ENCODE data around the gene NLE1.
A peak's percentile ranks its signal among the peaks of the same experiment; 100 is the strongest.
"Not testable (repeated sequence)": the region's sequence is repeated elsewhere in the genome, so short reads cannot be mapped to it uniquely, and the experiment has no call there.

Gene NLE1

DNA sequence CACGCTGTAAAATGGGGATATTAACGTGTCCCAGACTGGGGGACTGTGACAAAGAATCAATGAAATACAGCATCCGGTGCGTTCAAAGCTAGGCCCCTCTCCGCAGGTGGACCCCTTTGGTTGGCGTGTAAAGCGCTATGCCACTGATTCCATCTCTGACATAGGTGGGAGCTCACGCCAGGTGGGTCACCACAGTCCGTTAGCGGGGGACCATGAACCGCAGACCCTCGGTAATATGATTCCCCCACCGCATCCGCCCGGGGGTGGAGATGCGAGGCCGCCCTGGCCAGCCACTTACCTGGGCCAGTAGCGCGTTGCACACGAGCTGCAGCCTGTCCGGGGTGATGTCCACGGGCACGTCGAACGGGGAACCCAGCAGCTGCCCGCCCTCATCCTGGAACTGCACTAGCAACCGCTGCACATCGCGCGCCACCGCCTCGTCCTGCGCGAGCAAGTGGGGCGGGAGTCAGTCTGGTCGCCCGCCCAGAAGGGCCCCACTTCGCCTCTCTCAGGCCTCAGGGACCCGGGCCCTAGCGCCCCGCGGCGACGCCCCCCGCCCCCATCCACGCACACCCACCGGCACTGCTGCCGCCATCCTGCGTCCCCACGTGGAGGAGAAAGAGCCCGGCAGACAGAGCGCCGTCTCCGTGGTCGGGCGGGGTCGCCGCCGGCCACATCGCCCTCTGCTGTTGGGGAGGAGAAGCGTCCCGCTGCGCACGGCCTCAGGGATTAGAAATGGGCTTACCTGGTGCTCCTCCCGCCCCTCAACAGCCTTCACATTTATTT lies at the start of gene NLE1:
TSS of gene NLE1 (minus strand) at position 623 of the 786 bp plus-strand sequence. CDS start at position 595, 28 bp downstream.
- peak; percentile 91 for DNase-seq (ENCODE audit: low spot score)

DNA sequence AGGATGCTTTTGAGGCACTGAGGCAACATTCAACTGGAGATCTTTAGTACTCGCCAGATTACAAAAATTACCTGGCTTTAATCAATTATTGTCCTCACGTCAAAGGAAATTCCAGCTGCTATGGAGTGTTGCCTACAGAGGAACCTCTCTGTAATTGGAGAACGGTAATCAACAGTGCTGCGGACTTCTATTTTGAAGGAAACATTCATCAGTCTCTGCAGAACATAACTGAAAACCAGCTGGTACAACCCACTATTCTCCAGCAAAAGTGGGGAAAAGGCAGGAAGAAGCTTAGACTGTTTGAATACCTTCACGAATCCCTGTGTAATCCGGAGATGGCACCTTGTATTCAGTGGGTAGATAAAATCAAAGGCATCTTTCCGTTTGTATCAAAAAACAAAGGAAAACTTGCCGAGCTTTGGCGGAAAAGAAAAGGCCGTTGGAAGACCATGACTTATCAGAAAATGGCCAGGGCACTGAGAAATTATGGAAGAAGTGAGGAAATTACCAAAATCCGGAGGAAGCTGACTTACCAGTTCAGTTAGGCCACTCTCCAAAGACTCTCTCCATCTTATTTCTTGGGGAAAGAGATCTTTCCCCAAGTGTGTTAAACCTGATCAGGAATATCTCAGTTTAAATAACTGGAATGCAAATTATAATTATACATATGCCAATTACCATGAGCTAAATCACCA lies 49.0 kb upstream of the NLE1 start:
- no peak for DNase-seq (ENCODE audit: low spot score)

DNA sequence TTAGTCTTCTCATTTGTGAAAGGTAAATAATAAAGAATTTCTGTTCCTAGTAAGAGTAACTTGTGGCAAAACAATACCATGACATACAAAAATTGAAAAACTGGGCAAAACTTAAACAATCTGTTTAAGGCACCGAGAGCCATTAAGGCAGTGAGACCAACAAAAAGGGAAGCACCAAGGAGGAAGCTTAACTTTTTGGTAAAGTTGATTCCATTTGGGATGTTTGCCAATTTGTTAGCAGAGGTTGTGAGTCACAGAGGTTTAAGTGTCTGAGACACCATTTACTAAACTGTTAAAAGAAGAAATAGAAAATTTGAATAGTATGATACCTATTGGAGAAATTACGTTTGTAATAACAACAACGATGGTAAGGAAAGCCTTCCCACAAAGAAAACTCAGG lies 47.2 kb upstream of the NLE1 start:
- DNase-seq (ENCODE audit: low spot score): no peak

DNA sequence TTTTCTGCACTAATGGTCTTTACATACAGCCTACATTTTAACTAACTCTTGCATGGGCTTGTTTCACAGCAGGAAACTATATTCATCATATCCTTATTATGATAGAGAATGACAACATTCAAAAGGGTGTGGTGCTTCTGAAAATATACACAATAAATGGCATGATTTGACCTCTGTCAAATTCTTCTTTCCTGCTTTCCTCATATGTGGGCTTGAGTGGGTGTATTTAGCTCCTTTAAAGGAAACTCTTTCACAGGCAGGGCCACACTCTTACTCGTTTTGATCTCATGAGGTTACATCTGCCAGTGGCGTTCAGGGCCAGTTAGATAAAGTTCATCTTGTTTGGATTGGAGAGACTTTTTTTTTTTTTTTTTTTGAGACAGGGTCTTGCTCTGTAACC lies 46.0 kb upstream of the NLE1 start:
- DNase-seq (ENCODE audit: low spot score): no peak

DNA sequence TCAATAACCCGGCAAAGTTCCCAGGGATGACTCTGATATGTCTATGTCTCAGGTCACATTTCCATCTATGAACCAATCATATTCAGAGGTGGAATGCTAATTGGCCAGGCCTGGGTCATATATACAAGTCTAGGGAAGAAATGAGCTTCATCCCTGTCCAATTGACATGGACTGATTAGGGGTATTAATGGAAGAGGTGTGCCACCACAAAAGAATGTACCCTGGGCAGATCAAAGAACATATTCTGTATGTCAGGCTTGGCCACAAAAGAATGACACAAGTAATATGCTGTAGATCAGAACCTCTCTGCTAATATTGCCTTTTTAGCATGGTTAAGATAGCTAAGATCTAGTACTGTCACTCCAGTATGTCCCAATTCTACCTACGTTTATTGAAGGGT lies 45.4 kb upstream of the NLE1 start:
- no peak for DNase-seq (ENCODE audit: low spot score)

DNA sequence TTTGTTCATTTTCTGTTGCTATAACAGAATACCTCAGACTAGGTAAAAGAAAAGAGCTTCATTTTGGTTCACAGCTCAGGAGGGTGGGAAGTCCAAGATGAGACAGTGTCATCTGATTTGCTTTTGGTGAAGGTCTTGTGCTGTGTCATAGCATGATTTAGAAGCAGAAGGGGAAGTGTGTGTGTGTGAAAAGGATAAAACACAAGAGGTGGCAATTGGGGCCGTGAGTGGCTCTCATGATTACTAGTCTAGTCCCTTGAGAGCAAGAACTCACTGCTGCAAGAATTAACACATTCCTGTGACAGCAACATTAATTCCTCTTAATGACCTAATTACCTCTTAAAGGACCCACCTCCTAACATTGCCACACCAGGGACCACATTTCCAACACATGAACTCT lies 43.7 kb upstream of the NLE1 start:
- DNase-seq (ENCODE audit: low spot score): peak; percentile 19

DNA sequence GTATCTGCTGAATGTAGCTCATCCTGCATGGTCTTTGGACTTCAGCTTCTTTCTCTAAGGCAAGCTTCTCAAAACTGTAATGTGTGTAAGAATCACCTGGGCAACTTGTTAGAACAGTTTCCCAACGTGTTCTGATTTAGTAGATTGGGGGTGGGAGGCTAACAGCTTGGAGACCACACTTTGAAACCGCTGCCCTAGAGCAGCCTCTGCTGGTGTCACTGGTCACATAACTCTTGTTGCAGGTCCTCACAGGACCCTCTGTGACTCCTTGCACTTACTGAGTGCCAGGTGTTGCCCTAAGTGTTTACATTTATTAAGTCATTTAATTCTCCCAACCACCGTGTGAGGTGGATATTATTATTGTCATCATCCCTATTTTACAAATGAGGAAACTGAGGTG lies 42.2 kb upstream of the NLE1 start:
- no peak for DNase-seq (ENCODE audit: low spot score)

DNA sequence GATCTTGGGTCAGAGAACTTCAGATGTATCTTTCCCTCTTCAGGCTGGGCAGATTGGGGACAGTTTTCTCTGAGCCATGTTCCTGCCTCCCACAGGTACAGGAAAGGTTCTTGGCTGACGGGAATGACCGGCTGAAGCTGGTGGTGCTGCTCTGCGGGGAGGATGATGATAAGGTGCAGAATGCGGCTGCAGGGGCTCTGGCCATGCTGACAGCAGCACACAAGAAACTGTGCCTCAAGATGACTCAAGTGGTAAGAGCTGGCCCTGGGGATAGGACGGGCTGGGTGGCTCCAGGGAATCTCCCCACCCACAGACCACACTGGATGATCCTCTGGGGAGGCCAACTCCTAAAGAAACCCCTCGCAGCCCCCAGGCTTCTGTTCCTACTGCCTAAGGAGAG lies 41.2 kb upstream of the NLE1 start:
- DNase-seq (ENCODE audit: low spot score): no peak

DNA sequence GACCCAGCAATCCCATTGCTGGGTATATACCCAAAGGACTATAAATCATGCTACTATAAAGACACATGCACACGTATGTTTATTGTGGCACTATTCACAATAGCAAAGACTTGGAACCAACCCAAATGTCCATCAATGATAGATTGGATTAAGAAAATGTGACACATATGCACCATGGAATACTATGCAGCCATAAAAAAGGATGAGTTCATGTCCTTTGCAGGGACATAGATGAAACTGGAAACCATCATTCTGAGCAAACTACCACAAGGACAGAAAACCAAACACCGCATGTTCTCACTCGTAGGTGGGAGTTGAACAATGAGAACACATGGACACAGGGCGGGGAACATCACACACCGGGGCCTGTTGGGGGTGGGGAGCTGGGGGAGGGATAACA lies 37.3 kb upstream of the NLE1 start:
- not testable (repeated sequence) for DNase-seq (ENCODE audit: low spot score)

DNA sequence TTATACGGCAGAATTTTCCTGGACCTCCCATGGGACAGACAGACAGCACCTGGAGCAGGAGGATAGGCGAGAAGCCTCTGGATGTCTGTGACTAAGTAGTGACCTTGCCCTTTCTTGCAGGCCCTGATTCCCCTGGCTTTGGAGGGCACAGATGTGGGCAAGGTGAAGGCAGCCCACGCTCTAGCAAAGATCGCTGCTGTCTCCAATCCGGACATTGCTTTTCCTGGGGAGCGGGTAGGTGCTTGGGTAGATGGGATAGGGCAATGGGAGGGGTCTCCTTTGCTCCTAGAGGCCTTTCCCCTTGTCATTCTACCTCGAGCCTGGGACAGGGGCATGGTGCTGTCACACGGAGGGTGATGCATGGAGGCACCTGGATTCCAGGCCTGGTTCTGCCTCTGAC lies 34.8 kb upstream of the NLE1 start:
- no peak for DNase-seq (ENCODE audit: low spot score)

DNA sequence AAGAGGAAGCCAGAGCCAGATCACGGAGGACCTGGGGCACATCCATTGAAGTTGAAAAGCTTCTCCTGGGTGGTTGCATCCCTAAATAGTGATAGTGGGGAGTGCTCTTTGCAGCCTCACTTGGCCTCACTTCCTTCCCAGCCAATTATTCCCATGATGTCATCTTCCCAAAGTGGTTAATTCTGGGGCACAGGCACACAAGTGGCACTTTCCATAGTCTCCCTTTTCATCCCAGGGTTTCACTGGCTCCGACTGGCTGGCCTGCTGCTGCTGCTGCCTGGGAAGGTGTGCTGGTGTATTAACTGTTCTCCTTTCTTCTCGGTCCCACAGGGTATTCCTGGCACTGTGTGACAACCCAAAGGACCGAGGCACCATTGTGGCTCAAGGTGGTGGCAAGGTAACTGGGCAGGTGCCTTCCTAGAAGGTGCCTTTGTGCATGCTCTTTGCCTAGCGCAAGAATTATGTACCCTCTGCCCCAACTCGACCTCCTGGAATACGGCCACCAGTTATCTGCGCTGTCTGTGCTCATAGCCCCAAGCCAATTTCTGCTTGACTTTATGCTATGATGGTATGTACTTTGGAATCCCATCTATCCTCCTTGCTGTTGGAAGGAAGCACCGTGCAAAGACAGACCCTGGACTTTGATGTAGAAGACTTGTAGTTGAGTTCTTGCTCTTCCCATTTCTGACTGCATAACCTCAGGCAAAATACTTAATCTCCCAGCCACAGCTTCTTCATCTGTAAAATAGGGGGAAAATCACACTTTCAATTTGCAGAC lies 33.7 kb upstream of the NLE1 start:
- DNase-seq (ENCODE audit: low spot score): no peak

DNA sequence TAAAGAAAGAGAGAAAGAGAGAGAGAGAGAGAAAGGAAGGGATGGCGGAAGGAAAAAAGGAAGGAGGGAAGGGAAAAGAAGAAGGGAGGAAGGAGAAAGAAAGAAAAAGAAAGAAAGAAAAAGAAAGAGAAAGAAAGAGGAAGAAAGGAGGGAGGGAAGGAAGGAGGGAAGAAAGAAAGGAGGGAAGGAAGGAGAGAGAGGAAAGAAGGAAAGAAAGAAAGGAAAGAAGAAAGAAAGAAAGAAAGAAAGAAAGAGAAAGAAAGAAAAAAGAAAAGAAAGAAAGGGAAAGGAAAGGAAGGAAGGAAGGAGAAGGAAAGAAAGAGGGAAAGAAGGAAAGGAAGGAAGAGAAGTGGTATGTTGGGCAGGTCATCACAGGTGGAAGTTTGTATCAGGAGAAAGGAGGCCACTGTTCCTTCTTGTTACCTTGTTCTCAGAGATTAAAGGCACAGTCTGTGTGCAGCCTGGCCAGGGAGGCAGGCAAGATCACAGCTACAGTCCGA lies 32.8 kb upstream of the NLE1 start:
- no peak for DNase-seq (ENCODE audit: low spot score)

DNA sequence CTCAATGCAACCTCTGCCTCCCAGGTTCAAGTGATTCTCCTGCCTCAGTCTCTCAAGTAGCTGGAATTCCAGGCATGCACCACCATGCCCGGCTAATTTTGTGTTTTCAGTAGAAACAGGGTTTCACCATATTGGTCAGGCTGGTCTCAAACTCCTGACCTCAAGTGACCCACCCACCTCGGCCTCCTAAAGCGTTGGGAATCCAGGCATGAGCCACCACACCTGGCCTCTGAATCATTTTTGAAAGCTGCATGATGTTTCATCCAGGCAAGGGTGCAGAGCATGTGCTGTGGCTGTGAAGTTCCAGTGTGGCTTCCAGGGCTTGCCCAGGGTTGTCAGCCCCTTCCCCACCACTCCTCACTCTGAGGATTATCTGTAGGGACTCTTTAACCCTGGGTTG lies 30.2 kb upstream of the NLE1 start:
- not testable (repeated sequence) for DNase-seq (ENCODE audit: low spot score)

DNA sequence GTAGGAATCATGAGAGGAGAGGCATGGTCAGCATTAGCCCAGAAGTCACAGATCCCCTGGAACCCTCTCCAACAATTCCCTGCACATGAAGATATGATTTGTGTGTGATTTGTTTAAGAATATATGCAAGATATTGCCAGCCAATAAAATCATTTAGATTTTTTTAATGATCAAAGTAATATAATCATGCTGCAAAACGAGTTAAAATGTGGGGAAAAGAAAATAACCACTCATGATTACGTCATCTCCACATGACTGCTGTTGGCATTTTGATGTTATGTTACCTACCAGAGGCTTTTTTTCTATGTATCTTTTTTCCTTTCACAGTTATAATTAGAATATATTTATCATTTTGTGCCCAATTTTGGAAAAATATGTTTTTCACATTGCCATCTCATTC lies 29.7 kb upstream of the NLE1 start:
- DNase-seq (ENCODE audit: low spot score): no peak

DNA sequence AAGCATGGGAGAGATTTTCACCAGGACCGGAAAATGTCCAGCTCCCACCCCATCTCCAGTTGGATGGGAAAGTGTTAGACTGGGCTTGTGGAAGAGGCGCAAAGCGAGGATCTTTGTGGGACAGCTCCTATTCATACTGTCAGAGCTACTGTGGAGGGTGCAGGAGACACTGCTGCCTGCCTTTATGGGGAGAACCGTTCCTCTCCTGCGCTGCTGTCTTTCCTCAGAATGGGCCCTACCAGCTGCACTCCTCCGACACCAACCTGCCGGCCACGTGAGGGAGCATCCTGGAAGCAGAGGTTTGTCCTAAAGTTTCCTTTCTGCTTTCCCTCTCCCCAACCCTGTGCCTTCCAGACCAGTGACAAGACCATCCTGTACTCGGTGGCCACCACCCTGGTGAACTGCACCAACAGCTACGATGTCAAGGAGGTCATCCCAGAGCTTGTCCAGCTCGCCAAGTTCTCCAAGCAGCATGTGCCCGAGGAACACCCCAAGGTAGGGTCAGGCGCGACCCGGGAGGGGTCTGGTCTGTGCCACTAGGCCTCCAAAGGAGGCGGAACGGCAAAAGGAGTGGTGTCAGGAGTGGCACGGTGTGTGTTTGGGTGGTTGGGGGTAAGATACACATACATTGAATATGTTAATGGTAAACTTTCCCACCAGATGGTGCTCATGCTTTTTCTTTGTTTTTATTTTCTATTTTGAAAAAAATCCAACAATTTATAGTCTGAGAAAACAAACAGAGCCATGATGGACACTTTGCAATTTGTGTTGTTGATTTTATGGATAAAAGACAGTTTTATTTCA lies 29.1 kb upstream of the NLE1 start:
- peak; percentile 46 for DNase-seq (ENCODE audit: low spot score)

DNA sequence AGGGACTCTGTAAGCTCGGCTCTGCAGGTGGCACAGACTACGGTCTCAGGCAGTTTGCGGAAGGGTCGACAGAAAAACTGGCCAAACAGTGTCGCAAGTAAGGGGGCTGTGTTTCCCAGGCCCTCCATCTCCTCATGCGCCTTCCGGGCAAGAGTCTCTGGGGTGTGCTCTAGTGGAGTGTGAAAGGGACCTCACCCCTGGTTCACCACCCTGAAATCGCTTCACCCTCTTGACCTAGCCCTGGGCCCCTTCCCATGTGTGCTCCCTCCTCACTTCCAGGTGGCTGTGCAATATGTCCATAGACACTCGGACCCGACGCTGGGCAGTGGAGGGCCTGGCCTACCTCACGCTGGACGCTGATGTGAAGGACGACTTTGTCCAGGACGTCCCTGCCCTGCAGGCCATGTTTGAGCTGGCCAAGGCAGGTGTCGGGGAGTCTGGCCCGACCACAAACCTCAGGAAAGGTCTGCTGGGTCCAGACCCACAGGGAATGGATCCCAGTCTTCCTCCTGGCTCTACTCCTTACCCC lies 27.8 kb upstream of the NLE1 start:
- no peak for DNase-seq (ENCODE audit: low spot score)

DNA sequence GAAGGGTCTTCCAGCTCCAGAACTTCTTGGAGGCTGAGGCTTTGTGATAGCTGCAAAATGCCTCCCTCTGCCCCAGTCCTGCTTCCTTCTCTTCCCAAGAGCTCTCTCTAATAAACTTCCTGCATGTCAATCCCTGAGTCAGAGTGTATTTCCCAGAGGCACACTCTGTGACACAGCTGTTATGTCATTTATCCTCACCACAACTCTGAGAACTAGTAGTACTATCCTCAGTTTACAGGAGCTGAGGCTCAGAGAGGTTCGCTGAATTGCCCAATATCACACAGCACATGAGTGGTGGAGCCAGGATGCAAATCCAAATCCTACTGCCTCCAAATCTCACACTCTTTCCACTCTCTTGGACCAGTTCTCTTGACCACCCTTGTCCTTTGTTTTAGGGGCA lies 25.6 kb upstream of the NLE1 start:
- DNase-seq (ENCODE audit: low spot score): no peak

DNA sequence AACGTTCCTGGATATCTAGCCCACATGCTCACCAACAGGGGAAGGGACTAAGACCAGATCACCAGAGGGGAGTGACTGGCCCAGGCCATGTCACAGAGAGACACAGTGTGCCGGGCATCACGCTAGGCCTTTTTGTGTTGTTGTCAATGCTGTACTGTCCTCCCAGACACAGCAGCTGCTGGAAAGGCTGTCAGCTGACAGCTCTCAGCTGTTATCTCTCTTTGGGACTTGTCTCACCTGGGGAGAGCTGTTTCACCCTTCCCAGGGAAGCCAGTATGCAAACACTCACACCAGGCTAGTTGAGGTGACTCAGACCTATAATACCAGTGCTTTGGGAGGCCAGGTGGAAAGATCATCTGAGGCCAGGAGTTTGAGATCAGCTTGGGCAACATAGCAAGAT lies 24.9 kb upstream of the NLE1 start:
- DNase-seq (ENCODE audit: low spot score): no peak

DNA sequence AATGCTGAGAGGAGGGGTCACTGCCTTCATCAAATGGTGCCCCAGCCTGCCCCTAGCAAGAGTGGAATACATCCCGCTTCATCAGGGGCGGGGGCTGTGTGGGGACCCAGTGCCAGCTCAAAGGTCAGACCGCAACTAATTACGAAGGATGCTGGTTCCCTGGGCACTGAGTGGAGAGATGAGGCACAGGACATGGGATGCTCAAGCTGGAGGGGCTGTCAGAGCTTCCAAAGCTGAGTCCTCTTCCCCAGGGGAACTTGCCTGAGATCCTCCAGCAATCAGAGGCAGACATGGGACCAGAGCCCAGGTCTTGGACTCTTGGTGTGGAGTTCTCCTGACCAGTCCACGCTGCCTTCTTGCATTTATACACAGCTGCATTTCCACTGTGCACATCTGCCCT lies 24.4 kb upstream of the NLE1 start:
- DNase-seq (ENCODE audit: low spot score): no peak

DNA sequence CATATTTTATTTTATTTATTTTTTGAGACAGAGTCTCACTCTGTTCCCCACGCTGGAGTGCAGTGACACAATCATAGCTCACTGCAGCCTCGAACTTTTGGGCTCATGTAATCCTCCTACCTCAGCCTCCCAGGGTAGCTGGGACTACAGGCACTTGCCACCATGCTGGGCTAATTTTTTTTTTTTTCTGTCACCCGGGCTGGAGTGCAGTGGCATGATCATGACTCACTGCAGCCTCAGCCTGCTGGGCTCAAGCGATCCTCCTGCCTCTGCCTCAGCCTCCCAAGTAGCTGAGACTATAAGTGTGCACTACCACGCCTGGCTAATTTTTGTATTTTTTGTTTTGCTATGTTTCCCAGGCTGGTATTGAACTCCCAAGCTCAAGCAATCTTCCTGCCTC lies 22.6 kb upstream of the NLE1 start:
- no peak for DNase-seq (ENCODE audit: low spot score)

DNA sequence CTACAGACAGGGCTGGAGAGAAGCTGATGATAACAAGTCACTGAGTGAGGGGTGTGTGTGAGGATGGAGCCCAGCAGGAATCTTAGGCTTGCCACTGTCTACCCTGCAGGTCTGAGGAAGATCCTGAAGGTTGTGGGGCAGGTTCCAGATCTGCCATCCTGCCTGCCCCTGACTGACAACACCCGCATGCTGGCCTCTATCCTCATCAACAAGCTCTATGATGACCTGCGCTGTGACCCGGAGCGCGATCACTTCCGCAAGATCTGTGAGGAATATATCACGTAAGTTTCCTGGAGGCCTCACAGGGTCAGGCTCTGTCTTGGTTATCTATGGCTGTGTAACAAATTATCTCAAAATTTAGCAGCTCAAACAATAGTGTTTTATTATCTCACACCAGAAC lies 21.8 kb upstream of the NLE1 start:
- DNase-seq (ENCODE audit: low spot score): no peak

DNA sequence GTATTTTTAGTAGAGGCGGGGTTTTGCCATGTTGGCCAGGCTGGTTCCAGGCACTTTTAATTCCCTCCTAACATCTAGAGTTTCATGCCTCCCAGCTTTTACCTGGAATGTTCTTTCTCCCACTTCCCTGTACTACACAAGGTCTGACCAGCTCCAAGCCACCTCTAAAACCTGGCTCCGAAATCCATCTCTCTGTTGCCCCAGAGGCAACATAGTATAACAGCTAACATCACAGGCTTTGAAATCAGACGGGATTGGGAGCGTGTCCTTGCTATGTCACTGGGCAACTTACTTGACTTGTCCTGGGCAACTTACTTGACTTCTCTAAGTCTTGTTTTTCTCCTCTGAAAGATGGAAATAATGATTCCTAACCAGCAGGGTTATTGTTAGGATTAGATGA lies 20.7 kb upstream of the NLE1 start:
- no peak for DNase-seq (ENCODE audit: low spot score)

All from activated CD4-positive, alpha-beta T cell treated with anti-CD3 and anti-CD28 coated beads, Interleukin-2, Interleukin-4, amounts not matched to agents 100 ng/mL and 50 ng/mL, durations not matched to agents 16 hours and 8 hours (primary cell).